GM12878 (cell line): Measurements from ENCODE around the gene LDB2. TPM values are rescaled to one million over a fixed set of nuclear protein-coding genes. Genes with fewer than 3 reads are reported as not detected.
A peak's percentile ranks its signal among the peaks of the same experiment; 100 is the strongest.
"Not testable (repeated sequence)": the region's sequence is repeated elsewhere in the genome, so short reads cannot be mapped to it uniquely, and the experiment has no call there.

Source experiments
- ATAC-seq: fragments of 200-7000 bp; cut with Tn5 transposase; 3 replicates; pipeline ENCODE4 v1.9.1; 2020; ENCODE audit warnings: mild to moderate bottlenecking, moderate library complexity
- BruUV-seq: library from RNA; stranded (reverse); fragments of 400-500 nt; replicated peaks from 2 replicates; lab custom pipeline; 2021; lab: Mats Ljungman, UMichigan
- CTCF ChIA-PET: fragments of 300-600 bp; sonication (Branson Sonifier 250); formaldehyde crosslinking; extraction: SDS; loops from one replicate; lab custom pipeline; 2021; ENCODE audit warnings: inconsistent platforms; lab: Yijun Ruan, JAX
- POLR2A ChIA-PET: fragments of 350-600 bp; formaldehyde crosslinking; extraction: SDS; loops from one replicate; lab custom pipeline; 2021; ENCODE audit warnings: inconsistent platforms; lab: Charles Lee
- RAD21 ChIA-PET: fragments of 300-600 bp; sonication (Branson Sonifier 250); formaldehyde crosslinking; loops from one replicate; lab custom pipeline; 2023; ENCODE audit warnings: antibody characterized with exemption; ENCODE audit not compliant: unreplicated experiment; lab: Charles Lee
- SMC1A ChIA-PET: fragments of 300-600 bp; sonication (Branson Sonifier 250); formaldehyde crosslinking; loops from one replicate; lab custom pipeline; 2023; ENCODE audit not compliant: unreplicated experiment, uncharacterized antibody; lab: Charles Lee
- DNase-seq: peaks from one replicate; pipeline ENCODE4 v3.0.0-alpha.2; 2011; ENCODE audit warnings: low read depth, low spot score
- FAIRE-seq: peaks from 3 replicates; lab custom pipeline; 2011; peaks lifted over from hg19 to GRCh38; lab: Jason Lieb, UNC
- H2AFZ ChIP-seq: 2 replicates; pipeline ENCODE4 v1.6.0; 2011; ENCODE audit warnings: low read depth, low read length, control low read depth; ENCODE audit not compliant: control insufficient read depth
- H3K27ac ChIP-seq: 2 replicates; pipeline ENCODE4 v1.5.1; 2011; ENCODE audit warnings: control low read depth; ENCODE audit not compliant: control insufficient read depth, insufficient read depth
- H3K27me3 ChIP-seq, 2 experiments: replicated peaks in 1 of 2; 2 replicates each; pipeline versions ENCODE4 v1.6.0 to v1.6.1; 2011; ENCODE audit warnings: low read length in 1 of 2; ENCODE audit not compliant: control insufficient read depth in 2 of 2, insufficient read depth in 2 of 2
- H3K36me3 ChIP-seq, 2 experiments: 2 replicates each; pipeline ENCODE4 v1.5.1; 2011; ENCODE audit warnings: low read length in 1 of 2; ENCODE audit not compliant: control insufficient read depth in 2 of 2, insufficient read depth in 2 of 2
- H3K4me1 ChIP-seq: 2 replicates; pipeline ENCODE4 v1.6.1; 2011; ENCODE audit warnings: mild to moderate bottlenecking, low read length, moderate library complexity, mixed read lengths; ENCODE audit not compliant: control insufficient read depth, insufficient read depth
- H3K4me2 ChIP-seq: 2 replicates; pipeline ENCODE4 v1.6.0; 2011; ENCODE audit warnings: control low read depth; ENCODE audit not compliant: control insufficient read depth, insufficient read depth
- H3K4me3 ChIP-seq: fragments of 200-600 bp; sonication (generic); 2 replicates; pipeline ENCODE4 v1.5.1; 2016
- H3K79me2 ChIP-seq: 2 replicates; pipeline ENCODE4 v1.6.0; 2011; ENCODE audit warnings: low read length; ENCODE audit not compliant: control insufficient read depth, insufficient read depth
- H3K9ac ChIP-seq: 2 replicates; pipeline ENCODE4 v1.8.0; 2011; ENCODE audit warnings: low read length, control low read depth, mixed read lengths; ENCODE audit not compliant: control insufficient read depth, insufficient read depth
- H3K9me3 ChIP-seq: replicated peaks from 3 replicates; pipeline ENCODE4 v1.5.1; 2011; ENCODE audit warnings: mild to moderate bottlenecking, low read length; ENCODE audit not compliant: control insufficient read depth, insufficient read depth
- H4K20me1 ChIP-seq: 2 replicates; pipeline ENCODE4 v1.6.0; 2011; ENCODE audit not compliant: control insufficient read depth, insufficient read depth
- MXI1 ChIP-seq: fragments of 150-350 bp; IDR thresholded peaks from 2 replicates; pipeline ENCODE4 v1.6.1; 2011; ENCODE audit warnings: low read depth, mild to moderate bottlenecking, inconsistent platforms, low read length, improper control_type of control experiment
- STAT1 ChIP-seq: fragments of 450-650 bp; conservative IDR thresholded peaks from 2 replicates; pipeline ENCODE4 v1.6.1; 2014; ENCODE audit warnings: antibody characterized with exemption, mild to moderate bottlenecking
- WGBS: methylation state at CpG from one replicate; pipeline ENCODE4 v1.1.6; 2016; ENCODE audit warnings: low lambda C conversion rate; ENCODE audit not compliant: insufficient replicate concordance, insufficient coverage; ENCODE audit errors: missing lambda C conversion rate; 5-methylcytosine and 5-hydroxymethylcytosine counted together
- in situ Hi-C: fragments of 300-500 bp; cut with MboI; formaldehyde crosslinking; loops from 9 replicates; pipeline ENCODE4 v1.14.3; 2018; ENCODE audit warnings: mixed read lengths
- intact Hi-C: fragments of 100-400 bp; cut with micrococcal nuclease; formaldehyde crosslinking; loops from one replicate; pipeline ENCODE4 v1.14.2; 2022; ENCODE audit not compliant: unreplicated experiment
- polyA plus RNA-seq, 11 experiments: library from polyadenylated mRNA; depleted of rRNA in 4 of 11; unstranded in 6 of 11; stranded (reverse) in 5 of 11; fragments of >200 nt; fragmentation: Nextera tagmentation in 4 of 11; fragmentation: Illumina TruSeq in 1 of 11; extraction: Ambion mirVana in 4 of 11; extraction: Trizol in 1 of 11; gene quantifications; 1 replicate in 1 of 11; 2 replicates in 10 of 11; pipeline versions ENCODE4 v1.2.1 to v1.2.3, GENCODE V29; 2011 to 2016; ENCODE audit warnings: inconsistent platforms in 2 of 11, missing spikeins in 2 of 11, low read depth in 1 of 11
- total RNA-seq, 4 experiments: library from RNA; depleted of rRNA in 3 of 4; stranded (reverse); fragments of >200 nt in 3 of 4; fragmentation: Illumina TruSeq in 1 of 4; extraction: Trizol in 1 of 4; gene quantifications; 2 replicates each; pipeline versions ENCODE4 v1.2.1 to v1.2.3, GENCODE V29; 2013 to 2021
- TF ChIP-seq, protein P1 (sequence below): fragments of 450-650 bp; IDR thresholded peaks from 2 replicates; pipeline ENCODE4 v1.6.1; 2016; ENCODE audit warnings: mild to moderate bottlenecking
- TF ChIP-seq, protein P2 (sequence below): fragments of 450-650 bp; IDR thresholded peaks from 2 replicates; pipeline ENCODE4 v1.6.1; 2018; ENCODE audit warnings: borderline replicate concordance, mild to moderate bottlenecking; ENCODE audit not compliant: partially characterized antibody

LDB2 gene
- total and polyA plus RNA-seq, 10 of the 15 experiments (the other 5 are each of a cell fraction or from before 2014, with no cell fraction given) = 0.15 TPM; not detected in 9

- TF ChIP-seq, protein P1, sequence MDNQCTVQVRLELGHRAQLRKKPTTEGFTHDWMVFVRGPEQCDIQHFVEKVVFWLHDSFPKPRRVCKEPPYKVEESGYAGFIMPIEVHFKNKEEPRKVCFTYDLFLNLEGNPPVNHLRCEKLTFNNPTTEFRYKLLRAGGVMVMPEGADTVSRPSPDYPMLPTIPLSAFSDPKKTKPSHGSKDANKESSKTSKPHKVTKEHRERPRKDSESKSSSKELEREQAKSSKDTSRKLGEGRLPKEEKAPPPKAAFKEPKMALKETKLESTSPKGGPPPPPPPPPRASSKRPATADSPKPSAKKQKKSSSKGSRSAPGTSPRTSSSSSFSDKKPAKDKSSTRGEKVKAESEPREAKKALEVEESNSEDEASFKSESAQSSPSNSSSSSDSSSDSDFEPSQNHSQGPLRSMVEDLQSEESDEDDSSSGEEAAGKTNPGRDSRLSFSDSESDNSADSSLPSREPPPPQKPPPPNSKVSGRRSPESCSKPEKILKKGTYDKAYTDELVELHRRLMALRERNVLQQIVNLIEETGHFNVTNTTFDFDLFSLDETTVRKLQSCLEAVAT = no peak
Observed at GRCh38 chr4:16524406-16524805, 374.0 kb downstream of the LDB2 start (continued).

DNA sequence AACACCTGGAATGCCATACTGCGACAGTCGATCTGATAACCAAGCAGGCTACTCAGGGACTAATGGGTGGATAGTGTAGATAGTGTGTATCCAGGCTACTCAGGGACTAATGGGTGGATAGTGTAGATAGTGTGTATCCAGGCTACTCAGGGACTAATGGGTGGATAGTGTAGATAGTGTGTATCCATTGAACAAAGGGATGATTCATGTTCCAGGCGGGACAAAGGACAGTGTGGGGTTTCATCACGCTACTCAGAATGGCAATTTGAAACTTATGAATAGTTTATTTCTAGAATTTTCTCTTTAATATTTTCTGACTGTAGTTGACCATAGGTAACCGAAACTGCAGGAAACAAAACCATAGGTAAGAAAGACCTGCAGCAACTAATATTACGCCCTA is 374.9 kb downstream of the LDB2 start:
- H4K20me1 ChIP-seq, H3K9ac ChIP-seq, in situ Hi-C loops, H3K27ac ChIP-seq, H3K79me2 ChIP-seq, intact Hi-C loops, H3K9me3 ChIP-seq, H3K4me3 ChIP-seq, H3K4me2 ChIP-seq, BruUV-seq, POLR2A ChIA-PET, CTCF ChIA-PET, ATAC-seq, H2AFZ ChIP-seq, DNase-seq, H3K27me3 ChIP-seq, SMC1A ChIA-PET, RAD21 ChIA-PET, H3K36me3 ChIP-seq, H3K4me1 ChIP-seq: not testable (repeated sequence)
- WGBS = 16% methylated on average over 6 of the region's 6 CpGs
- FAIRE-seq = peak; percentile 44

DNA sequence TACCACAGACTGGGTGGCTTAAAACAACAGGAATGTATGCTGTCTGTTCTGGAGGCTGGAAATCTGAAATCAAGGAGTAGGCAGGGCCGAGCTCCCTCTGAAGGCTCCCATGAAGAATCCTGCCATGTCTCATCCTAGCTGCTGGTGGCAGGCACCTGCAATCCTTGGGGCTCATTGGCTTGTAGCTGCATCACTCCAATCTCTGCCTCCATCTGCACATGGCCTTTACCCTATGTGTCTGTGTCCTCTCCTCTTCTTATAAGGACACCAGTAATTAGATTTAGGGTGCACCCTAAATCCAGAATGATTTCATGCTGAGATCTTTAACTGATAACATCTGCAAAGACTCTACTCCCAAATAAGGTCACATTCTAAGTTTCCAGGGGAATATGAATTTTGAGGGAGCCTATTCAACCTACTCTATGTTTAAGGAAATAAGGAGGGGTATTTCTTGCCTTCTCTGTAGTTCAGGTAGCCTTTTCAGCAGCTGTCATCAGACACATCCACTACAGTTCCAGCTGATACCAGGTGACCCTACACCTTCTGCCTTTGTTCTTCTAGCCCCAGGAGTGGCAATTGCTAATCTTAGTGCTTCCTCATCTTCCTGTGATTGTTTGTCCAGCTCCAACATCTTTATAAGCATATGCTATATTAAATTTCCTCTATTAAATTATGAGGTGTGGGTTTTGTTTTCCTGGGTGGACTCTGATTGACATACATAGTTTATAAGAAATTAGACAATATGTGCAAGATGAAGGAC is 377.1 kb downstream of the LDB2 start:
- H4K20me1 ChIP-seq = no peaks in the 10 kb centered on the region
- no peak overlapping the region for H3K9ac ChIP-seq
- no peaks in the 10 kb centered on the region for H3K36me3 ChIP-seq
- WGBS = 6% methylated on average over 1 of the region's 1 CpG
- in situ Hi-C loops = no loop called here
- ChIA-PET POLR2A (no interaction called here), RAD21 (no interaction called here), CTCF (interaction anchor here (0.6 kb wide), 1 partner anchor 46 kb away, joined by 3 read pairs; no protein-coding TSS in a partner anchor), SMC1A (no interaction called here)
- H3K27me3 ChIP-seq = no peaks in the 10 kb centered on the region; a peak in 1 of 4 replicates
- FAIRE-seq = no peak
- intact Hi-C loops = no loop called here
- no peak for TF ChIP-seq STAT1
- TF ChIP-seq, protein P2, sequence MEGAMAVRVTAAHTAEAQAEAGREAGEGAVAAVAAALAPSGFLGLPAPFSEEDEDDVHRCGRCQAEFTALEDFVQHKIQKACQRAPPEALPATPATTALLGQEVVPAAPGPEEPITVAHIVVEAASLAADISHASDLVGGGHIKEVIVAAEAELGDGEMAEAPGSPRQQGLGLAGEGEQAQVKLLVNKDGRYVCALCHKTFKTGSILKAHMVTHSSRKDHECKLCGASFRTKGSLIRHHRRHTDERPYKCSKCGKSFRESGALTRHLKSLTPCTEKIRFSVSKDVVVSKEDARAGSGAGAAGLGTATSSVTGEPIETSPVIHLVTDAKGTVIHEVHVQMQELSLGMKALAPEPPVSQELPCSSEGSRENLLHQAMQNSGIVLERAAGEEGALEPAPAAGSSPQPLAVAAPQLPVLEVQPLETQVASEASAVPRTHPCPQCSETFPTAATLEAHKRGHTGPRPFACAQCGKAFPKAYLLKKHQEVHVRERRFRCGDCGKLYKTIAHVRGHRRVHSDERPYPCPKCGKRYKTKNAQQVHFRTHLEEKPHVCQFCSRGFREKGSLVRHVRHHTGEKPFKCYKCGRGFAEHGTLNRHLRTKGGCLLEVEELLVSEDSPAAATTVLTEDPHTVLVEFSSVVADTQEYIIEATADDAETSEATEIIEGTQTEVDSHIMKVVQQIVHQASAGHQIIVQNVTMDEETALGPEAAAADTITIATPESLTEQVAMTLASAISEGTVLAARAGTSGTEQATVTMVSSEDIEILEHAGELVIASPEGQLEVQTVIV = no peak
- TF ChIP-seq MXI1 = no peak
- H2AFZ ChIP-seq = no peak overlapping the region
- H3K27ac ChIP-seq = no peak overlapping the region
- BruUV-seq = no TSS peak
- no peak for DNase-seq
- H3K79me2 ChIP-seq = no peaks in the 10 kb centered on the region
- no peak overlapping the region for H3K4me2 ChIP-seq
- H3K9me3 ChIP-seq = no peaks in the 10 kb centered on the region
- no peak overlapping the region for H3K4me3 ChIP-seq
- H3K4me1 ChIP-seq = no peaks in the 10 kb centered on the region
- ATAC-seq = no peak
